ENCODE measurements around the gene EP300.

EP300 gene

DNA sequence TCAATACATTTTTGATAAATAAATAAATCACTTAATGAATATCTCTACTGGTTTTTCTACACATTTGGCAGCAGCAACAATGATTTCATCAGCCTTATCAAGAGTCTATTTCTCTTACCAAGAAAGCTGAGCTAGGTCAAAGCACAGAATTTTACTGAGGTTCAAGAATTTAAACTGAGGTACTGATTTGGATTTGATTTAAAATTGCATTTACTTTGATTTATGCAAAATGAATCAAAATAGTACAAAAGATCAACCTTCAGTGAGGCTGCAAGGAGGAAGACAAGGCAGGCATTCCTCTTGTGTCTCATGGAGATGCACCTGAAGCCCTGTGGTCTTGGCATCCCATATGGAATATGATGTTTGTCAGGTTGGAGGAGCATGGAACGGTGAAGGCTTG lies 15.5 kb upstream of the EP300 start:
- Histone ChIP-seq H2AFZ (ENCODE audit: low read depth) (no peak overlapping the region), H3K9ac (no peak overlapping the region), H3K27ac (no peak overlapping the region), H3K36me3 (ENCODE audit: insufficient read depth) (no peaks in the 10 kb centered on the region), H3K4me3 (IDR thresholded peaks at IDR 0.05; ENCODE audit: insufficient read depth, low read depth, low read length) (no peak overlapping the region), H4K20me1 (ENCODE audit: insufficient read depth) (no peaks in the 10 kb centered on the region), H3K27me3 (ENCODE audit: insufficient read depth, low read depth) (no peaks in the 10 kb centered on the region), H3K79me2 (ENCODE audit: insufficient read depth, low read depth) (no peaks in the 10 kb centered on the region), H3K4me1 (ENCODE audit: low read depth, poor library complexity, severe bottlenecking) (no peaks in the 10 kb centered on the region), H3K4me2 (no peak overlapping the region)
- TF ChIP-seq, protein P1, sequence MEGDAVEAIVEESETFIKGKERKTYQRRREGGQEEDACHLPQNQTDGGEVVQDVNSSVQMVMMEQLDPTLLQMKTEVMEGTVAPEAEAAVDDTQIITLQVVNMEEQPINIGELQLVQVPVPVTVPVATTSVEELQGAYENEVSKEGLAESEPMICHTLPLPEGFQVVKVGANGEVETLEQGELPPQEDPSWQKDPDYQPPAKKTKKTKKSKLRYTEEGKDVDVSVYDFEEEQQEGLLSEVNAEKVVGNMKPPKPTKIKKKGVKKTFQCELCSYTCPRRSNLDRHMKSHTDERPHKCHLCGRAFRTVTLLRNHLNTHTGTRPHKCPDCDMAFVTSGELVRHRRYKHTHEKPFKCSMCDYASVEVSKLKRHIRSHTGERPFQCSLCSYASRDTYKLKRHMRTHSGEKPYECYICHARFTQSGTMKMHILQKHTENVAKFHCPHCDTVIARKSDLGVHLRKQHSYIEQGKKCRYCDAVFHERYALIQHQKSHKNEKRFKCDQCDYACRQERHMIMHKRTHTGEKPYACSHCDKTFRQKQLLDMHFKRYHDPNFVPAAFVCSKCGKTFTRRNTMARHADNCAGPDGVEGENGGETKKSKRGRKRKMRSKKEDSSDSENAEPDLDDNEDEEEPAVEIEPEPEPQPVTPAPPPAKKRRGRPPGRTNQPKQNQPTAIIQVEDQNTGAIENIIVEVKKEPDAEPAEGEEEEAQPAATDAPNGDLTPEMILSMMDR (conservative IDR thresholded peaks at IDR 0.05; ENCODE audit: low read depth, low read length): no peak

DNA sequence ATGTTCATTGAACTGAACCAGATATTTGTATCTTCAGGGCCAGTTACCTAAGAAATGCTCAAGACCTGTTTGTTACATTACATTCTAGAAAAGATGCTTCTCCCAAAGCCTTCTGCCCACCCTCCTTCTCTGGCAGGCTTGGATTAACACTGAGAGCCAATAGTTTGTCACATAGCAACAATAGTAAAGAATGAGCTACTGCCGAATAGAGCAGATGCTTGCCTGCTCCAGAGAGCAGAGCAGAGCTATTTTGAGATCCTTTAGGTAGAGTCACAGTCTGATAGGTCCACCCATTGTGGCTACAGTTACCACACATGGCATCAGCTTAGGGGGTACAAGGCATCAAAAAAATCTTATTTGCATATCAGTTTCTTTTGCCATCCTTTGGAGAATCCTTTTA lies 13.5 kb upstream of the EP300 start:
- H3K79me2 ChIP-seq (ENCODE audit: insufficient read depth, low read depth): no peaks in the 10 kb centered on the region
- no peaks in the 10 kb centered on the region for H3K36me3 ChIP-seq (ENCODE audit: insufficient read depth)
- no peak overlapping the region for H3K9ac ChIP-seq
- H4K20me1 ChIP-seq (ENCODE audit: insufficient read depth): no peaks in the 10 kb centered on the region
- H3K4me3 ChIP-seq (IDR thresholded peaks at IDR 0.05; ENCODE audit: insufficient read depth, low read depth, low read length): no peak overlapping the region
- H3K27me3 ChIP-seq (ENCODE audit: insufficient read depth, low read depth): no peaks in the 10 kb centered on the region
- H3K27ac ChIP-seq: no peak overlapping the region
- no peak overlapping the region for H2AFZ ChIP-seq (ENCODE audit: low read depth)
- H3K4me2 ChIP-seq: no peak overlapping the region
- TF ChIP-seq, protein P1 (conservative IDR thresholded peaks at IDR 0.05; ENCODE audit: low read depth, low read length): no peak
- no peaks in the 10 kb centered on the region for H3K4me1 ChIP-seq (ENCODE audit: low read depth, poor library complexity, severe bottlenecking)

DNA sequence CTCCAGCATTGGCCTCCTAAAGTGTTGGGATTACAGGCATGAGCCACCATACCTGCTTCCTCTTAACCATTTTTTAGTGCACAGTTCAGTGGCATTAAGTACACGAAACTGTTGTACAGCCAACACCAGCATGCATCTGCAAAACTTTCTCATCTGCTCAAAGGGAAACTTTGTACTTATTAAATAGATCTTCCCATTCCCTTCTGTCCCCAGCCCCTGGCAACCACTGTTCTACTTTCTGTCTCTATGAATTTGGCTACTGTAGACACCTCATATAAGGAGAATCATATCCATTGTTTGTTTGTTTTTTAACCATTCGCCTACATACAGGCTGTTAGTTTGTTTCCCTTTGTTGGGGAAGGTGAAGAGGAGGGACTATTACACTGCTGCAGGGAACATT lies 6.5 kb upstream of the EP300 start:
- Histone ChIP-seq H3K9ac (no peak overlapping the region), H3K27me3 (ENCODE audit: insufficient read depth, low read depth) (no peaks in the 10 kb centered on the region), H3K36me3 (ENCODE audit: insufficient read depth) (no peaks in the 10 kb centered on the region), H4K20me1 (ENCODE audit: insufficient read depth) (no peaks in the 10 kb centered on the region), H2AFZ (ENCODE audit: low read depth) (no peak overlapping the region), H3K4me2 (no peak overlapping the region), H3K4me1 (ENCODE audit: low read depth, poor library complexity, severe bottlenecking) (peaks cover 4% of the 10 kb centered on the region), H3K79me2 (ENCODE audit: insufficient read depth, low read depth) (no peaks in the 10 kb centered on the region), H3K27ac (no peak overlapping the region), H3K4me3 (IDR thresholded peaks at IDR 0.05; ENCODE audit: insufficient read depth, low read depth, low read length) (no peak overlapping the region)
- TF ChIP-seq, protein P1 (conservative IDR thresholded peaks at IDR 0.05; ENCODE audit: low read depth, low read length): no peak

DNA sequence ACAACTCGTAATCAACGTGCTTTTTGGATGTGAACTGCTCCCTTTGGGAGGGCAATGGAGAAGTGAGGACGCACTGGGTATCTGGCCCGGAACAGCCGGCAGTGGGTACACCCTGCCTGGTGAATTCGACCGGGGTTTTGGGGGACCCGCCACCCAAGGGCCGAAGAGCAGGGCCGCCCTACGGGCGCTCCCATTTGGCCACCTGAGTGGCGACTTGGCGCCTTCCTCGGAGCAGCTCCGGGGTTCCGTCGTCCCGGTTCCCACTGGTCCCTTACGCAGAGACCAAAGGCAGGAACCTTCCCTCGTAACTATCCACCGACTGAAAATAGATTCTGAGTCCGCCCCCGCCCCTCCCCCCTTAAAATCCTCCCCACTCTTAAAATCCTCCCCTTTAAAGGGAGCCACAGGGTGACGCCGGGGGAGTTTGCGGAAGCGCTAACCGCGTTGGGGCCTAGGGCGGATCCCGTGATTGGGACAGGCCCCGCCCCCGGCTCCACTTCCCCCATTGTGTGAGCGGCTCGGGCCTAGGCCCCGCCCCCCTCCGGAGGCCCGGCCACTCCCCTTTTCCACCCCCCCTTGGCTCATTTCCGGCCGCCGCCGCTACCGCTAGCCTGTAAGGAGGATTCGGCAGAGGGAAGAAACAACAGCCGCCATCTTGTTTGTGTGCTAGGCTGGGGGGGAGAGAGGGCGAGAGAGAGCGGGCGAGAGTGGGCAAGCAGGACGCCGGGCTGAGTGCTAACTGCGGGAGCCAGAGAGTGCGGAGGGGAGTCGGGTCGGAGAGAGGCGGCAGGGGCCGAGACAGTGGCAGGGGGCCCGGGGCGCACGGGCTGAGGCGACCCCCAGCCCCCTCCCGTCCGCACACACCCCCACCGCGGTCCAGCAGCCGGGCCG lies 1.0 kb upstream of the EP300 start:
- Histone ChIP-seq H2AFZ (ENCODE audit: low read depth) (peak overlapping the region; percentile 93), H3K36me3 (ENCODE audit: insufficient read depth) (no peaks in the 10 kb centered on the region), H4K20me1 (ENCODE audit: insufficient read depth) (peaks cover 20% of the 10 kb centered on the region), H3K27me3 (ENCODE audit: insufficient read depth, low read depth) (no peaks in the 10 kb centered on the region), H3K79me2 (ENCODE audit: insufficient read depth, low read depth) (peaks cover 39% of the 10 kb centered on the region), H3K4me1 (ENCODE audit: low read depth, poor library complexity, severe bottlenecking) (peaks cover 21% of the 10 kb centered on the region), H3K9ac (peak overlapping the region; percentile 98), H3K4me3 (IDR thresholded peaks at IDR 0.05; ENCODE audit: insufficient read depth, low read depth, low read length) (no peak overlapping the region), H3K27ac (peak overlapping the region; percentile 98), H3K4me2 (peak overlapping the region; percentile 72)
- TF ChIP-seq, protein P1 (conservative IDR thresholded peaks at IDR 0.05; ENCODE audit: low read depth, low read length): no peak
